ENCODE measurements around the gene INTS15. TPM values are rescaled to one million over a fixed set of nuclear protein-coding genes. Genes with fewer than 3 reads are reported as not detected.

Gene INTS15
- total RNA-seq, 1 donor from 2014 or later = 10.4 TPM

DNA sequence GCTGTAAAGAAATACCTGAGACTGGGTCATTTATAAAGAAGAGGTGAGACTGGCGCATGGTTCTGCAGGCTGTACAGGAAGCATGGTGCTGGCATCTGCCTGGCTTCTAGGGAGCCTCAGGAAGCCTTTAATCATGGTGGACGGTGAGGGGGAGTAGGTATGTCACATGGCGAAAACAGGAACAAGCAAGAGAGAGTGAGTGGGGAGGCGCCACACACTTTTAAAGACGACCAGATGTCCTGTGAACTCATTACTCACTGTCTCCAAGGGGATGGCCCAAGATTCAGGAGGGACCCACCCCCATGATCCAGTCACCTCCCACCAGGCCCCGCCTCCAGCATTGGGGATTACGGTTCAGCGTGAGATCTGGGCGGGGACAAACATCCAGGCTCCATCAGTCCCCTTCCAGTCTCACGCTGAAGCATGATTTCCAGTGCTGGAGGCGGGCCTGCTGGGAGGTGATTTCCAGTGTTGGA lies 50.5 kb downstream of the INTS15 start:
- H3K36me3 ChIP-seq (ENCODE audit: control insufficient read depth in 3 of 3, insufficient read depth in 3 of 3, low read length in 3 of 3) = peaks cover 41 to 47% (median 45%) of the 10 kb centered on the region in 3 donors

DNA sequence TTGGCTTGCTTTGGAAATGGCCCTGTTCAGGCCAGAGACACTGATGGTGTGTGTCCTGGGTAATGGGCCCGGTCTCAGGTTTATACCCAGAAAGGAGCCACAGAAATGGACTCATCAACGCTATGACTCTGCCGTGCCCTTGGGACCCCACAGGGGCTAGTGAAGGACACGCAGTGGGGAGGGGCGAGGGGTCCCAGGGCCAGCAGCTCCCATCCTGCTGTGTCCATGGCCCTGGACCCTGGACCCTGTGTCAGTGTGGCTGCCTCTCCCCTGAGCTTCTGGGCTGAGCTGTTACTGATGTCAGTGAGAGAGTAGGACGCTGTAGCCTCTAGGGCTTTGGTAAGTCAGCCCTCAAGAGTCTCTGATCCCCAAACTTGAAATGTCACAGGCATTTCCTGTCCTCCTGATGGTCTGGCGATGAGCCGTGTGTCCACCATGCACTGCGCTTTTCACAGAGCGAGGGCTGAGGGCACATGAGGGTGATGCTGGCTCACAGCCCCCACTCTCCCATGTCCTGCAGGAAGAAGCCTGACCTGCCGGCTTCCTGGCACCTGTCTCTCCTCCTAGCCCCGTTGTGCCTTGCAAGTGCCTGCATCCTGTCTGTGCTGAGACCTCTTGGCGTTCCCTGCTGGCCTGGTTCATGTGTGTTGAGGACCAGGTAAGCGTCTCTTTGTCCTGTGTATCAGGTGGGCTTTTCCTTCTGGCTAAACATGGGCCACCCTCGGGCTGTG lies 51.6 kb downstream of the INTS15 start:
- peaks cover 46 to 53% (median 51%) of the 10 kb centered on the region in 3 donors for H3K36me3 ChIP-seq (ENCODE audit: control insufficient read depth in 3 of 3, insufficient read depth in 3 of 3, low read length in 3 of 3)
- H3K9ac ChIP-seq (ENCODE audit: low read depth in 1 of 3, low read length in 3 of 3) = no peak overlapping the region
- H3K27ac ChIP-seq (ENCODE audit: low read depth, low read length) = no peak overlapping the region
- H3K4me1 ChIP-seq (ENCODE audit: control insufficient read depth in 3 of 3, insufficient read depth in 3 of 3, low read length in 3 of 3) = peaks cover 11 to 20% (median 11%) of the 10 kb centered on the region in 3 donors
- H3K4me3 ChIP-seq (ENCODE audit: low read length in 3 of 3) = no peak overlapping the region
- no peaks in the 10 kb centered on the region for H3K9me3 ChIP-seq (ENCODE audit: control insufficient read depth in 3 of 3, low read length in 3 of 3)
- no peaks in the 10 kb centered on the region for H3K27me3 ChIP-seq (ENCODE audit: control insufficient read depth in 3 of 3, insufficient read depth in 3 of 3, low read length in 3 of 3)

More for the DNA sequence above, 50.5 kb downstream of the INTS15 start:
- Histone ChIP-seq H3K27me3 (ENCODE audit: control insufficient read depth in 3 of 3, insufficient read depth in 3 of 3, low read length in 3 of 3) (no peaks in the 10 kb centered on the region), H3K9ac (ENCODE audit: low read depth in 1 of 3, low read length in 3 of 3) (no peak overlapping the region), H3K9me3 (ENCODE audit: control insufficient read depth in 3 of 3, low read length in 3 of 3) (no peaks in the 10 kb centered on the region), H3K4me3 (ENCODE audit: low read length in 3 of 3) (no peak overlapping the region), H3K4me1 (ENCODE audit: control insufficient read depth in 3 of 3, insufficient read depth in 3 of 3, low read length in 3 of 3) (peaks cover 14 to 23% (median 15%) of the 10 kb centered on the region in 3 donors), H3K27ac (ENCODE audit: low read depth, low read length) (no peak overlapping the region)

- no peak overlapping the region for H3K4me3 ChIP-seq (ENCODE audit: low read length in 3 of 3)
- no peak overlapping the region for H3K9ac ChIP-seq (ENCODE audit: low read depth in 1 of 3, low read length in 3 of 3)
- peaks cover 10 to 19% (median 10%) of the 10 kb centered on the region in 3 donors for H3K4me1 ChIP-seq (ENCODE audit: control insufficient read depth in 3 of 3, insufficient read depth in 3 of 3, low read length in 3 of 3)
- H3K9me3 ChIP-seq (ENCODE audit: control insufficient read depth in 3 of 3, low read length in 3 of 3) = no peaks in the 10 kb centered on the region
- peaks cover 49 to 56% (median 53%) of the 10 kb centered on the region in 3 donors for H3K36me3 ChIP-seq (ENCODE audit: control insufficient read depth in 3 of 3, insufficient read depth in 3 of 3, low read length in 3 of 3)
- no peak overlapping the region for H3K27ac ChIP-seq (ENCODE audit: low read depth, low read length)
- no peaks in the 10 kb centered on the region for H3K27me3 ChIP-seq (ENCODE audit: control insufficient read depth in 3 of 3, insufficient read depth in 3 of 3, low read length in 3 of 3)
Measured at GRCh38 chr7:6642239-6642839, 52.5 kb downstream of the INTS15 start.

DNA sequence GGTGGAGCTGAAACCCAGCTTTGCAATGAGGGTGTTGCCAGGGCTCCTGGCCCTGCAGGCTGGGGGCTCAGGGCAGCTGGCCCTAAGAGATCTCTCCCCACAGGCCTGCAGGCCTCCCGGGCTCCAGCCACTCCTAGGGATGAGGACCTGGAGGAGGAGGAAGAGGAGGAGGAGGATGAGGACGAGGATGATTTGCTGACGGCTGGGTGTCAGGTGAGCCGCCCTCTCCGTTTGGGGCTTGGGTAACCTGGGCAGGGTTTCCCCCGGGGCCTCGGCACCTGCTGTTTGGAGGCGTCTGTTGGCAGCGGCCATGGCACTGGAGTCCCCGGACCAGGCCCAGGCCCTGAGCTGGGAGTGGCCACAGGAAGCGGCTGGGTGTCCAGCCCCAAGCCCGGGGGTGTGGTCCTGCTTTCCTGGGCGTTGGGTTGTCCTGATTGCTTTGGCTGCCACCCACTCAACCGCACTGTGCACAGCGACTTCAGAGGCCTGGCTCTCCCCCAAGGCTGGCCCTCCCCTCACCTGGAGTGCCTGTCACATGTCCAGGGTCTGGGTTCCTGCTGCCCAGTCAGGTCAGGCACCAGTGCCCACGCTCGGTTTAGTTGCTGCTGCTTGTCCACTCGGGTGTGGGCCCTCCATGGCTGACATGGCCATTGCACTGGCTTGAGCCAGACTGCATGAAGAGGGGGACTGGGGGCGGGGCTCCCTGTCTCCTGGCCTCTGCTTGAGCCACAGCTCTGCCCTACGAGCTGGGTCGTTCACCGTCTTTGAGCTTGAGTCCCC lies 53.2 kb downstream of the INTS15 start:
- Histone ChIP-seq H3K9me3 (ENCODE audit: control insufficient read depth in 3 of 3, low read length in 3 of 3) (no peaks in the 10 kb centered on the region), H3K36me3 (ENCODE audit: control insufficient read depth in 3 of 3, insufficient read depth in 3 of 3, low read length in 3 of 3) (peaks cover 49 to 63% (median 56%) of the 10 kb centered on the region in 3 donors), H3K4me1 (ENCODE audit: control insufficient read depth in 3 of 3, insufficient read depth in 3 of 3, low read length in 3 of 3) (peaks cover 5 to 15% (median 6%) of the 10 kb centered on the region in 3 donors), H3K4me3 (ENCODE audit: low read length in 3 of 3) (no peak overlapping the region), H3K27me3 (ENCODE audit: control insufficient read depth in 3 of 3, insufficient read depth in 3 of 3, low read length in 3 of 3) (no peaks in the 10 kb centered on the region), H3K9ac (ENCODE audit: low read depth in 1 of 3, low read length in 3 of 3) (no peak overlapping the region), H3K27ac (ENCODE audit: low read depth, low read length) (no peak overlapping the region)

GRCh38 chr7:6643915-6644625 lies 54.2 kb downstream of the INTS15 start:
- Histone ChIP-seq H3K9me3 (ENCODE audit: control insufficient read depth in 3 of 3, low read length in 3 of 3) (no peaks in the 10 kb centered on the region), H3K27ac (ENCODE audit: low read depth, low read length) (no peak overlapping the region), H3K36me3 (ENCODE audit: control insufficient read depth in 3 of 3, insufficient read depth in 3 of 3, low read length in 3 of 3) (peaks cover 49 to 64% (median 64%) of the 10 kb centered on the region in 3 donors), H3K27me3 (ENCODE audit: control insufficient read depth in 3 of 3, insufficient read depth in 3 of 3, low read length in 3 of 3) (no peaks in the 10 kb centered on the region), H3K4me1 (ENCODE audit: control insufficient read depth in 3 of 3, insufficient read depth in 3 of 3, low read length in 3 of 3) (peaks cover 0 to 5% (median 0%) of the 10 kb centered on the region in 3 donors), H3K9ac (ENCODE audit: low read depth in 1 of 3, low read length in 3 of 3) (no peak overlapping the region), H3K4me3 (ENCODE audit: low read length in 3 of 3) (no peak overlapping the region)

DNA sequence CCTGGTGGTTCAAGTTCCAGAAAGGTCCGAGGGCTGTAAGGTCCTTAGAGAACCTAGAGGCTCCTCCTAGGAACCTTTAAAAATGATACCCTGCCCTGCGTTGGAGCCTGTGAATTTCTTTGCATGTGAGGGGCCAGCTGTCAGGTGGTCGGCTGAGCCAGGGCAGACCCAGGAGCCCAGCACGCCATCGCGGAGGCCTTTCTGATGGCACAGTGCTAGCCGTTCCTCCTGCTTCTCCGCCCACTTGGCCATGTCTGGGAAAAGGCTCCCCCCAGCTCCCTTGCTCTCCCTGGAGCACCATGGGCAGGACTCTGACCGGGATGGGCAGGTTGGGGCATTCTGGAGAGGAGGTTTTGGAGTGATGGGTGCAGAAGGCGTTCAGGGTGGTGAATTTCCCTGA lies 54.9 kb downstream of the INTS15 start:
- H3K4me1 ChIP-seq (ENCODE audit: control insufficient read depth in 3 of 3, insufficient read depth in 3 of 3, low read length in 3 of 3) = no peaks in the 10 kb centered on the region
- H3K27ac ChIP-seq (ENCODE audit: low read depth, low read length) = no peak overlapping the region
- no peak overlapping the region for H3K4me3 ChIP-seq (ENCODE audit: low read length in 3 of 3)

GRCh38 chr7:6646465-6646864 lies 56.6 kb downstream of the INTS15 start:
- H3K4me1 ChIP-seq (ENCODE audit: control insufficient read depth in 3 of 3, insufficient read depth in 3 of 3, low read length in 3 of 3) = no peaks in the 10 kb centered on the region
- H3K9me3 ChIP-seq (ENCODE audit: control insufficient read depth in 3 of 3, low read length in 3 of 3) = no peaks in the 10 kb centered on the region
- H3K27ac ChIP-seq (ENCODE audit: low read depth, low read length) = no peak overlapping the region
- peaks cover 43 to 70% (median 58%) of the 10 kb centered on the region in 3 donors for H3K36me3 ChIP-seq (ENCODE audit: control insufficient read depth in 3 of 3, insufficient read depth in 3 of 3, low read length in 3 of 3)
- no peak overlapping the region for H3K4me3 ChIP-seq (ENCODE audit: low read length in 3 of 3)
- no peak overlapping the region for H3K9ac ChIP-seq (ENCODE audit: low read depth in 1 of 3, low read length in 3 of 3)
- no peaks in the 10 kb centered on the region for H3K27me3 ChIP-seq (ENCODE audit: control insufficient read depth in 3 of 3, insufficient read depth in 3 of 3, low read length in 3 of 3)

More for the DNA sequence above, 54.9 kb downstream of the INTS15 start:
- Histone ChIP-seq H3K27me3 (ENCODE audit: control insufficient read depth in 3 of 3, insufficient read depth in 3 of 3, low read length in 3 of 3) (no peaks in the 10 kb centered on the region), H3K9ac (ENCODE audit: low read depth in 1 of 3, low read length in 3 of 3) (no peak overlapping the region), H3K36me3 (ENCODE audit: control insufficient read depth in 3 of 3, insufficient read depth in 3 of 3, low read length in 3 of 3) (peaks cover 46 to 66% (median 61%) of the 10 kb centered on the region in 3 donors), H3K9me3 (ENCODE audit: control insufficient read depth in 3 of 3, low read length in 3 of 3) (no peaks in the 10 kb centered on the region)

DNA sequence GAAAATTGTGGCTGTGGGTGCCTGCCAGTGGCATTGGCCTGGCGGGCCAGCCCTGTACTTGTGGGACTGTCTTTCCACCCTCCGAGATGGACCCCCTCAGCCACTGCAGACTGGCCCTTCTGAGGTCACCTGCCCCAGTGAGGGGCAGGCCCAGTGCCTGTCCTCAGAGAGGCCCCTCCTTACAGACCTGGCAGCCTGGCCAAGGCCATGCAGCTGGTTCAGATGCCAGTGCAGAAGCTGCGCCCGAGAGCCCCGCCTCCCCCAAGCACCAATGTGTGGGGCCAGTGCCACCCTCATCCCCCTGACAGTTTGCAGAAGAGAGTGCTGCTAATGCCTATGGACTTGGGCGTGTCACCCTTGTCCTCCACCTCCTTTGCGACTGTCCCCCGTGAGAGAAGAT lies 57.3 kb downstream of the INTS15 start:
- Histone ChIP-seq H3K27me3 (ENCODE audit: control insufficient read depth in 3 of 3, insufficient read depth in 3 of 3, low read length in 3 of 3) (no peaks in the 10 kb centered on the region), H3K9me3 (ENCODE audit: control insufficient read depth in 3 of 3, low read length in 3 of 3) (no peaks in the 10 kb centered on the region), H3K36me3 (ENCODE audit: control insufficient read depth in 3 of 3, insufficient read depth in 3 of 3, low read length in 3 of 3) (peaks cover 39 to 69% (median 57%) of the 10 kb centered on the region in 3 donors), H3K27ac (ENCODE audit: low read depth, low read length) (no peak overlapping the region), H3K4me1 (ENCODE audit: control insufficient read depth in 3 of 3, insufficient read depth in 3 of 3, low read length in 3 of 3) (no peaks in the 10 kb centered on the region), H3K9ac (ENCODE audit: low read depth in 1 of 3, low read length in 3 of 3) (no peak overlapping the region), H3K4me3 (ENCODE audit: low read length in 3 of 3) (no peak overlapping the region)

DNA sequence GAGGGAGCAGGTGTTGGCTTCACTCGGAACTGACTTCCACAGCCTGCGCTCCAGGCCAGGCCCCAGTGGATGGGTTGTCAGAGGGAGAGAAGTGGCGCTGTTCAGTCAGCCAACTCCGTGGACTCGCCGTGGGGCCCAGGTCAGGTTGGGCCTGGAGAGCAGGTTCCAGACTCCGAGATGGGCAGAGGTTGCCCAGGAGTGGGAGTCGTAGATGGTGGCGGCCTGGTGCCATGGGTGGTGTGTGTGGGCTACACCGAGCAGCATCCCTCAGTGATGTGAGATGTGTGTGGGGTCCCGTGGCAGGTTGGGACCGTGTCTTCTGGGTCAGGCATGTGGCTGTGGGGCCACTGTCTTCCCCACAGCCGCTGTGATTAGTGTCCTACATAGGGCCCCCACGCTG lies 57.7 kb downstream of the INTS15 start:
- H3K27me3 ChIP-seq (ENCODE audit: control insufficient read depth in 3 of 3, insufficient read depth in 3 of 3, low read length in 3 of 3) = no peaks in the 10 kb centered on the region
- no peaks in the 10 kb centered on the region for H3K4me1 ChIP-seq (ENCODE audit: control insufficient read depth in 3 of 3, insufficient read depth in 3 of 3, low read length in 3 of 3)
- no peaks in the 10 kb centered on the region for H3K9me3 ChIP-seq (ENCODE audit: control insufficient read depth in 3 of 3, low read length in 3 of 3)
- H3K27ac ChIP-seq (ENCODE audit: low read depth, low read length) = no peak overlapping the region
- peaks cover 39 to 68% (median 57%) of the 10 kb centered on the region in 3 donors for H3K36me3 ChIP-seq (ENCODE audit: control insufficient read depth in 3 of 3, insufficient read depth in 3 of 3, low read length in 3 of 3)
- no peak overlapping the region for H3K9ac ChIP-seq (ENCODE audit: low read depth in 1 of 3, low read length in 3 of 3)
- H3K4me3 ChIP-seq (ENCODE audit: low read length in 3 of 3) = no peak overlapping the region

Measured in skeletal muscle tissue (tissue), 4 donors.